Fibroblast of peridontal ligament (primary cell): ENCODE measurements around the gene AFDN.
A peak's percentile ranks its signal among the peaks of the same experiment; 100 is the strongest.

Experiments used
- DNase-seq: peaks from one replicate; pipeline ENCODE4 v3.0.0-alpha.2; 2010; ENCODE audit errors: extremely low read depth

The AFDN gene

DNA sequence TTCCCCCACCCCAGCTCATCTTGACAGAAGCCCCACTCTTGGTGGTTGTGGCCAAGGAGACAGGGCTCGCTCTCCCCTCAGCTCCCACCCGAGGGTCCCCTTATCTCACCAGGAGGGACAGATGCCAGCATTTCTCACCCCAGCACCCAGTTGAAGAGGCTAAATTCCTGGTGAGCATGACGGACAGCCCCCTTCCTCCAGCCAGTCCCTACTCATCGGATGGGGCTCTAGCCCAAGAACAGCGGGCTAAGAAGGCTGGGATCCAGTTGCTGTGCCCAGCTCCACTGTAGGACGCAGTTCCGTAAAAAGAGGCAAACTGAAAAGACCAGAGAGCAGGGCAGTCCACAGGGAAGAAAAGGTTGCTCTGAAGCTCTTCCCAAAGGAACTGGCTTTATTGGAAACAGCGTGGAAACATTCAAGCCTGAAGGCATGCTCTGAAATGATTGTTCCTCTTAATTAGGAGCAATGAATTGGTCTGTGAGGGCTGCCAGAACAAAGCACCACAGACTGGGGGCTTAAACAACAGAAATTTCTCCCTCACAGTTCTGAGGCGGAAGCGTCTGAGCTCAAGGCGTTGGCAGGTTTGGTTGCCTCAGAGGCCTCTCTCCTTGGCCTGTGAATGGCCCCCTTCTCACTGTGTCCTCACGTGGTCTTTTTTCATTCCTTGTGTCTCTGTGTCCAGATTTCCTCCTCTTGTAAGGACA lies 152.9 kb downstream of the AFDN start:
- no peak for DNase-seq

- no peak for DNase-seq
These were observed 154.3 kb downstream of the AFDN start for GRCh38 chr6:167980911-167981580.

- no peak for DNase-seq
These were observed 155.3 kb downstream of the AFDN start for GRCh38 chr6:167981916-167982462.

- DNase-seq, result no peak
These were observed 157.5 kb downstream of the AFDN start for GRCh38 chr6:167984144-167984719.

DNA sequence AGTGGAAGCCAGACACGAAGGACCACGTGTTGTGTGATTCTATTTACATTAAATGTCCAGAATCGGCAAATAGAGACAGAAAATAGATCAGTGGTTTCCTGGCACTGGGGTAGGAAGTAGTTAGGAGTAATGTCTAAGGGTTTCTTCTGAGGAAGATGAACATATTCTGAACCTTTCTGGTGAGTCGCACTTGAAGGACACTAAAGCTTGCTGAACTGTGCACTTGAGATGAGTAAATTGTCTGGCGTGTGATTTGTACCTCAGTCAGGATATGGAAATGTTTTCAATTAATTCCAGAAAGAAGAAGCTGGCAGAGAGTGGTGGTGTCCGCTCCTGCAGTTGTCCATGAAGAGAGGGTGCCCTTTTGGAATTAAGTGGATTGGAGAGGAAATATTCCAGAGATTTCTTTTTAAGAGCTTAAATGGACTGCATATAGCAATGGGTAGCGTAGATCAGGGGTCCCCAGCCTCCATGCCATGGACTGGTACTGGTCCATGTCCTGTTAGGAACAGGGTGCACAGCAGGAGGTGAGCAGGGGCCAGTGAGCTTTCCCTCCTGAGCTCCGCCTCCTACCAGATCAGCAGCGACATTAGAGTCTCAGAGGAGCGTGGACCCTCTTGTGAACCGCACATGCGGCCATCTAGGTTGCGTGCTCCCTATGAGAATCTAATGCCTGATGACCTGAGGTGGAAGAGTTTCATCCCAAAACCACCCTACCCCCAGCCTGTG lies 158.3 kb downstream of the AFDN start:
- no peak for DNase-seq

DNA sequence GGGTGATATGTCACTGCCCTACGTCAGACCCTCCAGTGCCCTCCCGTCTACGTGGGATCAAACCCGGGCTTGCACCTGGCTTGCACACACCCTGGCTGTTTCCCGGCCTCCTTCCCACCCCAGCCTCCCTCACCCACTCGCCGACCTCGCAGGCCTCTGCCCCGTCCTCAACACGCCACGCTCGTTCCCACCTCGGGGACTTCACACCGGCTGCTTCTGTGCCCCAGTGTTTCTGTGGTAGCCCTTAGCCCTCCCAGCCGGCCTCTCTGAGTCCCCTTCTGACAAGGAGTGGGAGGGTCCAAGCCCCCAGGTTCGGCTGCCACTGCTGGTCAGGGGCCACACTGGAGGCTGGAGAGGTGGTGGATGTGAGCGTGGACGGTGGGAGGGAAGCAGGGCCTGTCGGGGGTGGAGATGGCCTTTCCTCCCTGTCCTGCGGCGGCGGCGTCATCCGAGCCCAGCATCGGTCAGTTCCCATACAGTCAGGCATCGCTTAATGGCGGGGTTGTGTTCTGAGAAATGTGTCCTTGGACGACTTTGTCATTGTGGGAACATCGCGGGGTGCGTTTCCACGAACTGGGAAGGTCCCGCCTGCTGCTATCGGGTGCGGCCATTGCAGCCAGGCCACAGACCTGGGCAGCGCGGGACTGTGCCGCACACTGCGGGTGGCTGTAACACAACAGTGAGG lies 159.3 kb downstream of the AFDN start:
- no peak for DNase-seq

GRCh38 chr6:167987396-167988153 lies 160.9 kb downstream of the AFDN start:
- DNase-seq, result no peak

- DNase-seq, result no peak
These were observed 161.4 kb downstream of the AFDN start for GRCh38 chr6:167988154-167988495.

- DNase-seq, result no peak
These were observed 162.5 kb downstream of the AFDN start for GRCh38 chr6:167988945-167989841.

GRCh38 chr6:167990016-167990945 lies 163.6 kb downstream of the AFDN start:
- DNase-seq, result no peak

DNA sequence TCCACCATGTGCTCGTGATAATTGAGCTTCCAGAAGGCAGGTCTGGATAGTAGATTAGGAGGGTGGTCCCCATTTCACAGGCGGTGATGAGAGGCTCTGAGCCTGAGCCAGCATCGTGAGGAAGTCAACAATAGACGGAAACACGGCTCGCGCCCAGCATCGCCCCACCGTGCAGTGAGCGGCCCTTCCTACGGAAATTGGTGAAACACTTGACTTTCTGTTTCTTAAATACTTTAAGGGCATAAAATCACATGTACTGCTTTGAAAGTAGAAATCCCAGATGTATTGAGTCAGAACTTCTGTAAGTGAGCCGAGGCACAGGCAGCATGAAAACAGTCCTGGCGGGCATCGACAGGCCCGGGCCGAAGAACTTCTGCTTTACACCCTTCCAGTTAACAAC lies 166.5 kb downstream of the AFDN start:
- DNase-seq, result peak; percentile 10

GRCh38 chr6:167993831-167994230 lies 167.1 kb downstream of the AFDN start:
- DNase-seq, result no peak

DNA sequence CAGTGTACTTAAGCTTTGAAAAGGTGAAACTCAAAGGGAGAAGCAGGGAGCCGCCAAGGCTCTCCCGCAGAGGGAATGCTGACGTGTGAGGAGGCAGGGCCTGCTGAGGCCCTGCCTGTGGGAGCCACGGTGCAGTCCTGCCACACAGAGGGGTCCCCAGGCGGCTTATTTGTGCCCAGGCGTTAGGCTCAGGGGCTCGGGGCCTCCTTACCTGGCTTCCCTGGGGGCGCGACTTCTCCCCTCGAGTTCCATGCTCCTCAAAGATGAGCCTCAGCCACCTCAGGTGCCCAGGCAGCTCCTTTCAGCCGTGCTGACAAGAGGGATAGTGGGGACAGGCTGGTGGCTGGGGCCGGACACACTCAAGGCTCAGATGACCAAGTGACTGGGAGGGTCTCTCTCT lies 168.6 kb downstream of the AFDN start:
- no peak for DNase-seq

- DNase-seq, result no peak
These were observed 169.0 kb downstream of the AFDN start for GRCh38 chr6:167995731-167996151.

GRCh38 chr6:167996424-167997199 lies 169.9 kb downstream of the AFDN start:
- DNase-seq, result no peak

GRCh38 chr6:167997642-167998041 lies 170.9 kb downstream of the AFDN start, which contains the start of gene KIF25:
TSS of gene KIF25 (plus strand) at chr6:167997671. CDS start at chr6:168029586, 31,915 bp downstream.
- no peak for DNase-seq

- DNase-seq, result no peak
These were observed 171.5 kb downstream of the AFDN start for GRCh38 chr6:167998215-167998614.
